Loucy (cell line): ENCODE data around the gene NOL12.

Experiments
- EZH2phosphoT487 ChIP-seq: fragments of 200-600 bp; IDR thresholded peaks from 2 replicates; pipeline ENCODE4 v1.6.1; 2018; ENCODE audit warnings: antibody characterized with exemption, mild to moderate bottlenecking, moderate library complexity, borderline replicate concordance
- TF ChIP-seq, protein P1 (sequence below): fragments of 200-600 bp; sonication (generic); conservative IDR thresholded peaks from 2 replicates; pipeline ENCODE4 v1.5.1; 2014; ENCODE audit warnings: mild to moderate bottlenecking, antibody characterized with exemption, low read length

DNA sequence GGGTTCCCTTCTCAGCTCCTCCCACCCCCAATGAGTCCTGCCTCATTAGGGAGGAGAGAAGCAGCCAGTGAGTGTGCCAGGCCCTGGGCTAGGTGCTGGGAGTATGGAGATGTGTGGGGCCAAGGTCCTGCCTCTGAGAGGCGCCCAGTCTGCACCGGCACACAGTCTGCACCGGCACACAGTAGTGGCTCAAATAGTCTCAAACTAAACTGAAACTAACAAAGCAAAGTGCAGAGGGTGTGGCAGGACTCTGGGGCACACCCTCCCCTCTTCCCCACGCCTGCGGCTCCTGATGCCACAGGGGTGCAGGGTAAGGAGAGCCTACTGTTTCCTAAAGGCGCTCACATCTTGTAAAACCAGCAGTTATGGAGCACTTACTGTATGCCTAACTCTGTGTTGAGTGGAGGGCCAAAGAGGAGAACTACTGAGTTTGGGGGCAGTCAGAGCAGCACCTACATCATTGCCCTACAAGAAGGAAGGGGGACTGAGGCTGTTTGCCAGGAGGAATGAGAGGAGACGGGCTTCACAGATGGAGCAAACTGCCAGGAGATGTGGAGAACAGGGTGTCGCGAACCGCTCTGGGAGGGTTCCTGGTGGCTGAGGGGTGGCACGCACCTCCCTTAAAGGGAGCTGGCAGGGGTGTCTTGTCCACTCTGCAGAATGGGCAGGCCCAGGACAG is 47.6 kb upstream of the NOL12 start:
- TF ChIP-seq, protein P1, sequence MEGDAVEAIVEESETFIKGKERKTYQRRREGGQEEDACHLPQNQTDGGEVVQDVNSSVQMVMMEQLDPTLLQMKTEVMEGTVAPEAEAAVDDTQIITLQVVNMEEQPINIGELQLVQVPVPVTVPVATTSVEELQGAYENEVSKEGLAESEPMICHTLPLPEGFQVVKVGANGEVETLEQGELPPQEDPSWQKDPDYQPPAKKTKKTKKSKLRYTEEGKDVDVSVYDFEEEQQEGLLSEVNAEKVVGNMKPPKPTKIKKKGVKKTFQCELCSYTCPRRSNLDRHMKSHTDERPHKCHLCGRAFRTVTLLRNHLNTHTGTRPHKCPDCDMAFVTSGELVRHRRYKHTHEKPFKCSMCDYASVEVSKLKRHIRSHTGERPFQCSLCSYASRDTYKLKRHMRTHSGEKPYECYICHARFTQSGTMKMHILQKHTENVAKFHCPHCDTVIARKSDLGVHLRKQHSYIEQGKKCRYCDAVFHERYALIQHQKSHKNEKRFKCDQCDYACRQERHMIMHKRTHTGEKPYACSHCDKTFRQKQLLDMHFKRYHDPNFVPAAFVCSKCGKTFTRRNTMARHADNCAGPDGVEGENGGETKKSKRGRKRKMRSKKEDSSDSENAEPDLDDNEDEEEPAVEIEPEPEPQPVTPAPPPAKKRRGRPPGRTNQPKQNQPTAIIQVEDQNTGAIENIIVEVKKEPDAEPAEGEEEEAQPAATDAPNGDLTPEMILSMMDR, result no peak
- no peak for TF ChIP-seq EZH2phosphoT487
